ENCODE results near the gene GMIP.
"Not testable (repeated sequence)": the region's sequence is repeated elsewhere in the genome, so short reads cannot be mapped to it uniquely, and the experiment has no call there.

Gene GMIP

GRCh38 chr19:19602136-19602712, 41.2 kb downstream of the GMIP start:
- H3K4me3 ChIP-seq (ENCODE audit: low read depth, low read length) = no peak overlapping the region
- TF ChIP-seq, protein P1, sequence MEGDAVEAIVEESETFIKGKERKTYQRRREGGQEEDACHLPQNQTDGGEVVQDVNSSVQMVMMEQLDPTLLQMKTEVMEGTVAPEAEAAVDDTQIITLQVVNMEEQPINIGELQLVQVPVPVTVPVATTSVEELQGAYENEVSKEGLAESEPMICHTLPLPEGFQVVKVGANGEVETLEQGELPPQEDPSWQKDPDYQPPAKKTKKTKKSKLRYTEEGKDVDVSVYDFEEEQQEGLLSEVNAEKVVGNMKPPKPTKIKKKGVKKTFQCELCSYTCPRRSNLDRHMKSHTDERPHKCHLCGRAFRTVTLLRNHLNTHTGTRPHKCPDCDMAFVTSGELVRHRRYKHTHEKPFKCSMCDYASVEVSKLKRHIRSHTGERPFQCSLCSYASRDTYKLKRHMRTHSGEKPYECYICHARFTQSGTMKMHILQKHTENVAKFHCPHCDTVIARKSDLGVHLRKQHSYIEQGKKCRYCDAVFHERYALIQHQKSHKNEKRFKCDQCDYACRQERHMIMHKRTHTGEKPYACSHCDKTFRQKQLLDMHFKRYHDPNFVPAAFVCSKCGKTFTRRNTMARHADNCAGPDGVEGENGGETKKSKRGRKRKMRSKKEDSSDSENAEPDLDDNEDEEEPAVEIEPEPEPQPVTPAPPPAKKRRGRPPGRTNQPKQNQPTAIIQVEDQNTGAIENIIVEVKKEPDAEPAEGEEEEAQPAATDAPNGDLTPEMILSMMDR (IDR thresholded peaks at IDR 0.05; ENCODE audit: low read depth, low read length) = no peak

GRCh38 chr19:19600793-19601330, 42.6 kb downstream of the GMIP start:
- no peak overlapping the region for H3K4me3 ChIP-seq (ENCODE audit: low read depth, low read length)
- TF ChIP-seq, protein P1 (IDR thresholded peaks at IDR 0.05; ENCODE audit: low read depth, low read length) = no peak

GRCh38 chr19:19598728-19599451, 44.6 kb downstream of the GMIP start:
- H3K4me3 ChIP-seq (ENCODE audit: low read depth, low read length) = not testable (repeated sequence)

- H3K4me3 ChIP-seq (ENCODE audit: low read depth, low read length) = no peak overlapping the region
- TF ChIP-seq, protein P1 (IDR thresholded peaks at IDR 0.05; ENCODE audit: low read depth, low read length) = no peak
These were observed 45.6 kb downstream of the GMIP start for GRCh38 chr19:19597809-19598306.

GRCh38 chr19:19595171-19595701, 48.2 kb downstream of the GMIP start:
- no peak overlapping the region for H3K4me3 ChIP-seq (ENCODE audit: low read depth, low read length)
- TF ChIP-seq, protein P1 (IDR thresholded peaks at IDR 0.05; ENCODE audit: low read depth, low read length) = no peak

DNA sequence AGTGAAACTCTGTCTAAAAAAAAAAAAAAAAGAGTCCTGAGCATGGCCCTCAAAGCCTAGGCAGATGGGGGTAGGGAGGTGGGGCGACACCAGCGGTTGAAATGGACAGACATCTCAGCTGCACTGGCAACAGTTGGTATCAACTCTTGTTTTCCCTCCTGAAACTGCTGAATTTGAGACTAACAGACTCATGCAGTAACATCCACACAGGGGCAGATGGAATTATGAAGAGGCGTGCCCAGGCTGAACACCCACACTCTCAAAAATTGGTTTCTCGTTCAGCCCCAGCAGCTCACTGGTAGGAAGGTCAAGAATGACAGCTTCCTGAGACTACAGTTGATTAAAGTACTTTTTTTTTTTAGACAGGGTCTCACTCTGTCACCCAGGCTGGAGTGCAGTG, 49.1 kb downstream of the GMIP start:
- TF ChIP-seq, protein P1 (IDR thresholded peaks at IDR 0.05; ENCODE audit: low read depth, low read length) = no peak
- no peak overlapping the region for H3K4me3 ChIP-seq (ENCODE audit: low read depth, low read length)

GRCh38 chr19:19592690-19593089, 50.8 kb downstream of the GMIP start:
- H3K4me3 ChIP-seq (ENCODE audit: low read depth, low read length) = no peak overlapping the region
- TF ChIP-seq, protein P1 (IDR thresholded peaks at IDR 0.05; ENCODE audit: low read depth, low read length) = no peak
